ENCODE results near the gene BRCA1. TPM values are rescaled to one million over a fixed set of nuclear protein-coding genes. Genes with fewer than 3 reads are reported as not detected.
"Not testable (repeated sequence)": the region's sequence is repeated elsewhere in the genome, so short reads cannot be mapped to it uniquely, and the experiment has no call there.

Gene BRCA1
- total RNA-seq, 1 donor from 2014 or later, result 9.1 TPM

- no peak for DNase-seq (ENCODE audit: low spot score)
Measured at GRCh38 chr17:43070257-43070656, 54.9 kb downstream of the BRCA1 start.

GRCh38 chr17:43069368-43069898, 55.7 kb downstream of the BRCA1 start:
- no peak for DNase-seq (ENCODE audit: low spot score)

- no peak for DNase-seq (ENCODE audit: low spot score)
Measured at GRCh38 chr17:43068570-43069367, 56.4 kb downstream of the BRCA1 start.

DNA sequence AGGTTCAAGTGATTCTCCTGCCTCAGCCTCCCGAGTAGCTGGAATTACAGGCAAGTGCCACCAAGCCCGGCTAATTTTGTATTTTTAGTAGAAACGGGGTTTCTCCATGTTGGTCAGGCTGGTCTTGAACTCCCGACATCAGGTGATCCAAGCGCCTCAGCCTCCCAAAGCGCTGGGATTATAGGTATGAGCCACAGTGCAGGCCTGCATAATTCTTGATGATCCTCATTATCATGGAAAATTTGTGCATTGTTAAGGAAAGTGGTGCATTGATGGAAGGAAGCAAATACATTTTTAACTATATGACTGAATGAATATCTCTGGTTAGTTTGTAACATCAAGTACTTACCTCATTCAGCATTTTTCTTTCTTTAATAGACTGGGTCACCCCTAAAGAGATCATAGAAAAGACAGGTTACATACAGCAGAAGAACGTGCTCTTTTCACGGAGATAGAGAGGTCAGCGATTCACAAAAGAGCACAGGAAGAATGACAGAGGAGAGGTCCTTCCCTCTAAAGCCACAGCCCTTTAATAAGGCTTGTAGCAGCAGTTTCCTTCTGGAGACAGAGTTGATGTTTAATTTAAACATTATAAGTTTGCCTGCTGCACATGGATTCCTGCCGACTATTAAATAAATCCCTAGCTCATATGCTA, 62.1 kb downstream of the BRCA1 start:
- DNase-seq (ENCODE audit: low spot score), result no peak

GRCh38 chr17:43056051-43056450, 69.1 kb downstream of the BRCA1 start:
- DNase-seq (ENCODE audit: low spot score), result no peak

- not testable (repeated sequence) for DNase-seq (ENCODE audit: low spot score)
Measured at GRCh38 chr17:43053008-43053407, 72.2 kb downstream of the BRCA1 start.

DNA sequence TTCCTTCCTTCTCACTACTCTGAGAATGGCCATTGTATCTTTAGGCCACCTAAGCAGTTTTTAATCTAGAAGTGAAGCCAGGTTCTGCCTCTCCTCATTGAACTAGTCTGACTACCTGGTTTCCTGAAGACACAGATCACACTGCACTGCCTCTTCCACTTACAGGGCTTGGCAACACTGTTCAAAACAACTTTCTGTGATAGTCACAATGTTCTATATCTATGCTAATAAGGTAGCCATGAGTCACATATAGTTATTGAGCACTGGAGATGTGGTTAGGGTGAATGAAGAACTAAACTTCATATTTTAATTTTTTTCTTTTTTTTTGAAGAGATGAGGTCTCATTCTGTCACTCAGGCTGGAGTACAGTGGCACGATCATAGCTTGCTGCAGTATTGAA, 73.2 kb downstream of the BRCA1 start:
- no peak for DNase-seq (ENCODE audit: low spot score)

DNA sequence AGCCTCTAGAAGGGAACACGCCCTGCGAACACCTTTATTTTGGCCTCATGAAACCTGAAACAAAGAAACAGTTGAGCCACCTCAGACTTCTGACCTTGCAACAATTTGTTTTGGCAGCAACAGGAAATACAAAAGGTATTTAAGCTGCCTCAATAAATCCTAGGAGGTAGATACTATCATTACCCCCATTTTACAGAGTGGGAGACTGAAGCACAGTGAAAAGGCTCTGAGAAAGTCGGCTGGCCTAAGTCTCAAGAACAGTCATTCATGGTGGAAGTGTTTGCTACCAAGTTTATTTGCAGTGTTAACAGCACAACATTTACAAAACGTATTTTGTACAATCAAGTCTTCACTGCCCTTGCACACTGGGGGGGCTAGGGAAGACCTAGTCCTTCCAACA, 81.1 kb downstream of the BRCA1 start:
- DNase-seq (ENCODE audit: low spot score), result no peak

DNA sequence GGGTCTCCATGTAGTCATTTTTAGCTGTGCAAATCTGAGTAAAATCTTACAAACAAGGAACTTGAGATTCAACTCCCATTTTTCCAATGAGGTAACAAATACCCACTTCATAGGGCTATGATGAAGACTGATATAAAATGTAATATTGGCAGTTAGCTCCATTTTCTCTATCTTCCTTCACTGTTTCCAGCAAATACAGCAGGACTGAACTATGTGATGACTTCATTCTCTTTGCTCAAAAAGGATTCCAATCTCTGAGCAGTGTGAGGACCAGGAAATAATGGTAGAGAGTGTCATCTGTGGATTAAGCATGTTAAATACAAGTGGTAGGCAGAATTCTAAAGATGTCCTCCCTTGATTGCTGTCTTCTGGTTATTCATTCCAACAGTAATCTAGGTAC, 81.9 kb downstream of the BRCA1 start:
- DNase-seq (ENCODE audit: low spot score), result peak; percentile 25

- DNase-seq (ENCODE audit: low spot score), result peak; percentile 52
Measured at GRCh38 chr17:43042025-43042628, 83.0 kb downstream of the BRCA1 start.

GRCh38 chr17:43040655-43041054, 84.5 kb downstream of the BRCA1 start:
- no peak for DNase-seq (ENCODE audit: low spot score)

DNA sequence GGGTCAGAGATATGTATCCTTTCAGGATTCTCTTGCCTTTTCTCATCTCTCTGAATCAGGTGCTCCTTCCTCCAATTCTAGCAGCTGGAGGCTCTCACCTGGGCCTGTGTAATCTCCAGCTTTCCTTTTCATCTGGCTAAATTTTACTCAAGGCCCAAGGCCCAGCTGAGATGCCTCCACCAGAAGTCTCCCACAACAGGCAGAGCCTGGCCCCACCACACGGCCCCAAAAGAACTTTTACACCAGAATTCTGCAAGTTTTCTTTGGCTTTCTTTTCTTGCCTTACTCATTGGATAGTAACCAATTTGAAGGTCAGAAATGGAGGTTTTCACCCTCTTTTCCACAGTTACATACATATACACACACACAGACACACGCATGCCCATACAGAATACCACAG, 85.5 kb downstream of the BRCA1 start:
- DNase-seq (ENCODE audit: low spot score), result no peak

DNA sequence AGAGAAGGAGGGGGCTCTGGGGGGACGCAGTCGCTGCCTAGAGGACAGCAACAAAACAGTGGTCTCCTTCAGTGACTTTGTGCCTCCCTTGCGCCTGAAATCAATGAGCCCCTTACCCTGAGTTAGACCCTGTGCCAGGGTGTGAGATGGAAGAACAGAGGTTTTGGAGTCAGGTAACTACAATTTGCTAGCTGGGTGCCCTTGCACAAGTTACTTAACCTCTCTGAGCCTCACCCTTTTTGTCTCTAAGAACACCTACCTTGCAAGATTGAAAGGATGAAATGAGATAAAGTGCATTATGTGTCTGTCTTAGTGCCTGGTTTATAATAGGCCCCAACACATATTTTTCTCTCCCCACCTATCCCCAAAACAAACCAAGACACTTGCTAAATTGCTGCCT, 90.3 kb downstream of the BRCA1 start:
- no peak for DNase-seq (ENCODE audit: low spot score)

- DNase-seq (ENCODE audit: low spot score), result no peak
Measured at GRCh38 chr17:43033948-43034881, 90.9 kb downstream of the BRCA1 start.

DNA sequence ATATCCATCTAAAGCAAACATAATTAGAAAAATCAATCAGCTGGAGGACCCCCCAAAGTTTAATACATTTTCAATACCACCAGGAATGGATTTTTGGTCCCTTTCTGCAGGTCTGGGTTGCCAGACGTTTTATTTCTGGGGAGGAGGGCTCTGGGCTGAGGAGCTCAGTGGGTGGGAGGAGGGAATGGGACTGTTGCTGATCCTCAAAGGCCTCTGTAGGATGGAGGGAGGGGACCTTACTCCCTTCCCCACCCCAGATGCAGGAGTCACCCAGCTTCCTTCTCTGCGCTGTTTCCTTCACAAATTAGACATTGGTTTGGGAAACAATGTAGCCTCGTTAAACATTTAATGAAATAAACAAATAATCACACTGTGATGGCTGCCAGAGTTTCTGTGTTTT, 93.5 kb downstream of the BRCA1 start:
- no peak for DNase-seq (ENCODE audit: low spot score)

GRCh38 chr17:43030137-43030767, 94.9 kb downstream of the BRCA1 start:
- DNase-seq (ENCODE audit: low spot score), result no peak

DNA sequence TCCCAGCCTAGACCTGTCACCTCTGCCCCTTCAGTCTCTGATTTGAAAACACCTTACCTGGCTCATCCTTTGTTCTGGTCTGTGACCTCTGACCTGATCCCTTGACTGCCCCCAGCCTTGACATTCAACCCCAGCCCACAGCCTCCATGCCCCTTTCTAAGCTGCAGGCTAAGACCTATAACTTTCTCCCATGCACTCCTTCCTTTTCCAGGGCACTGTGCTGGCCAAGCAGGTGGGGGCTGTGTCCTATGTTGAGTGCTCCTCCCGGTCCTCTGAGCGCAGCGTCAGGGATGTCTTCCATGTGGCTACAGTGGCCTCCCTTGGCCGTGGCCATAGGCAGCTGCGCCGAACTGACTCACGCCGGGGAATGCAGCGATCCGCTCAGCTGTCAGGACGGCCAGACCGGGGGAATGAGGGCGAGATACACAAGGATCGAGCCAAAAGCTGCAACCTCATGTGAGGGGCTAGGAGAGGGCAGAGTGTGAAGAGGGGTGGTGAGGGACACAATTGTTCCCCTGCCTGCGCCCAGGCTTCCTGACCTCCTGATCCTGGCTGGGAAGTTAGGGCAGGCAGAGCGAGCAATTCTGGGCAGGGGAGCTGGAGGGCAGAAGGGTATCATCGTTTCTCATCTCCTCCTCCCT, 96.8 kb downstream of the BRCA1 start:
- no peak for DNase-seq (ENCODE audit: low spot score)

- DNase-seq (ENCODE audit: low spot score), result no peak
Measured at GRCh38 chr17:43027091-43028032, 97.8 kb downstream of the BRCA1 start.

DNA sequence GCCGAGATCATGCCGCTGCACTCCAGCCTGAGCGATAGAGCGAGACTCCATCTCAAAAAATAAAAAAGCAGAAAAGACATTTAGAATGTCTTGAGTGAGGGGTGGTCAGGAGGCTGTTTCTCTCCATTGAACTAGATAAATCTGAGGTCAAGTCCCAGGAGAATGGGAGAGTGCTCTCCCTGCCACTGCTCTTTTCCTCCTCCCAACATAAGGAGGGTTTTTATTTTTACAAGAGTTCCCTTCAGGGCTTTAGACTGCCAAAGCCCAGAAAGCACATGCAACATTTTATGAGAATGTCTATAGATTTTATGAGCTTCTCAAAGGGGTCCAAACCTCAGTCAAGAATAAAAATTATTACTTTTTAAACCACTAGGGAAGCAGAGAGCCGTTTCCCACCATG, 98.6 kb downstream of the BRCA1 start:
- DNase-seq (ENCODE audit: low spot score), result peak; percentile 51
